Activated T-cell treated with anti-CD3 and anti-CD28 coated beads, Interleukin-2, amount 50 U/mL, for 72 hours (primary cell): ENCODE measurements around the gene PKD1. TPM values are rescaled to one million over a fixed set of nuclear protein-coding genes. Genes with fewer than 3 reads are reported as not detected.

Experiments
- ATAC-seq, 2 donors: fragments of 150-1000 bp; cut with Tn5 transposase; replicated peaks in 1 of 2; 2 replicates each; pipeline ENCODE4 v1.10.0; 2021; ENCODE audit warnings: moderate library complexity in 2 of 2, mild to moderate bottlenecking in 1 of 2
- DNase-seq, 2 donors: peaks; one replicate each; pipeline ENCODE4 v3.0.0; 2021 to 2022; ENCODE audit warnings: mixed read lengths in 1 of 2
- H3K27ac Mint-ChIP-seq: one replicate; pipeline ENCODE4 v1.8.0; 2022; ENCODE audit warnings: mild to moderate bottlenecking, moderate library complexity, mixed read lengths
- H3K27me3 Mint-ChIP-seq: one replicate; pipeline ENCODE4 v1.8.0; 2022; ENCODE audit warnings: low read depth, mixed read lengths
- H3K36me3 Mint-ChIP-seq, 2 donors: one replicate each; pipeline ENCODE4 v1.8.0; 2022; ENCODE audit warnings: mixed read lengths in 2 of 2, mild to moderate bottlenecking in 1 of 2; ENCODE audit not compliant: insufficient read depth in 2 of 2
- H3K4me1 Mint-ChIP-seq: one replicate; pipeline ENCODE4 v1.8.0; 2022; ENCODE audit warnings: low read depth, mixed read lengths
- H3K4me3 Mint-ChIP-seq, 2 donors: one replicate each; pipeline ENCODE4 v1.8.0; 2022; ENCODE audit warnings: mild to moderate bottlenecking in 2 of 2, mixed read lengths in 2 of 2, moderate library complexity in 2 of 2
- H3K9me3 Mint-ChIP-seq, 2 donors: one replicate each; pipeline ENCODE4 v1.8.0; 2022; ENCODE audit warnings: mixed read lengths in 2 of 2
- total RNA-seq, 2 donors: library from RNA; stranded (reverse); gene quantifications; one replicate each; pipeline ENCODE4 v1.2.3, GENCODE V29; 2022

The PKD1 gene
- total RNA-seq, 2 donors from 2014 or later: 90.2 to 95.7 TPM

DNA sequence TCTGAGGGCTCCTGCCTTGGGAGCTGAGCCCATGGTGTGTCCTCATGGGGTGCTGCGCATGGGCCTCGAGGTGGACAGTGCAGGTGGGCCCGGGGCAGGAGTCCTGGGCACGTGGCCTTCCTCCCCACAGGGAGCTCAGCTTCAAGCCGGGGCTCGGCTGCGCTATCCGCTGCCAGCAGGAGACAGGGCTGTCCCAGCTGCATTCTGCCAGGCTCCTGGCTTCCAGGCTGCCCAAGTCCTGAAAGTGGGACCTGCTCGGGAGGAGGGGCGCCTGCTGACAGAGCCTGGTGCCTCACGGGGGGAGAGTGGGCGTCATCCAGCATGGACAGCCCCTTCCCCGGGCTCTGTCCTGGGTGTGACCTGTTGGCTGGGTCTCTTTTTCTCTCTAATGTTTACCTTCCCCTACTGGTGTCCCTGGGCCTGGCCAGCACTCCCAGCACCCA lies 27.0 kb upstream of the PKD1 start:
- peaks cover 0 to 2% of the 10 kb centered on the region in 2 donors for H3K36me3 Mint-ChIP-seq
- ATAC-seq: no peak
- no peaks in the 10 kb centered on the region for H3K27me3 Mint-ChIP-seq
- no peak overlapping the region for H3K27ac Mint-ChIP-seq
- DNase-seq: no peak
- H3K4me1 Mint-ChIP-seq: peaks cover 4% of the 10 kb centered on the region
- no peaks in the 10 kb centered on the region for H3K9me3 Mint-ChIP-seq
- no peak overlapping the region for H3K4me3 Mint-ChIP-seq

- ATAC-seq (no peak), DNase-seq (no peak)
Measured at GRCh38 chr16:2161911-2162310, 26.2 kb upstream of the PKD1 start.

GRCh38 chr16:2160915-2161551 lies 25.3 kb upstream of the PKD1 start:
- H3K4me3 Mint-ChIP-seq: no peak overlapping the region
- H3K36me3 Mint-ChIP-seq: peaks cover 0 to under 1% of the 10 kb centered on the region in 2 donors
- no peaks in the 10 kb centered on the region for H3K27me3 Mint-ChIP-seq
- ATAC-seq: no peak
- peaks cover 20% of the 10 kb centered on the region for H3K4me1 Mint-ChIP-seq
- H3K9me3 Mint-ChIP-seq: no peaks in the 10 kb centered on the region
- no peak for DNase-seq
- H3K27ac Mint-ChIP-seq: no peak overlapping the region

More at GRCh38 chr16:2161911-2162310, 26.2 kb upstream of the PKD1 start:
- peaks cover 0 to 2% of the 10 kb centered on the region in 2 donors for H3K36me3 Mint-ChIP-seq
- H3K4me3 Mint-ChIP-seq: no peak overlapping the region
- H3K9me3 Mint-ChIP-seq: no peaks in the 10 kb centered on the region
- H3K27ac Mint-ChIP-seq: no peak overlapping the region
- H3K27me3 Mint-ChIP-seq: no peaks in the 10 kb centered on the region
- peaks cover 12% of the 10 kb centered on the region for H3K4me1 Mint-ChIP-seq

DNA sequence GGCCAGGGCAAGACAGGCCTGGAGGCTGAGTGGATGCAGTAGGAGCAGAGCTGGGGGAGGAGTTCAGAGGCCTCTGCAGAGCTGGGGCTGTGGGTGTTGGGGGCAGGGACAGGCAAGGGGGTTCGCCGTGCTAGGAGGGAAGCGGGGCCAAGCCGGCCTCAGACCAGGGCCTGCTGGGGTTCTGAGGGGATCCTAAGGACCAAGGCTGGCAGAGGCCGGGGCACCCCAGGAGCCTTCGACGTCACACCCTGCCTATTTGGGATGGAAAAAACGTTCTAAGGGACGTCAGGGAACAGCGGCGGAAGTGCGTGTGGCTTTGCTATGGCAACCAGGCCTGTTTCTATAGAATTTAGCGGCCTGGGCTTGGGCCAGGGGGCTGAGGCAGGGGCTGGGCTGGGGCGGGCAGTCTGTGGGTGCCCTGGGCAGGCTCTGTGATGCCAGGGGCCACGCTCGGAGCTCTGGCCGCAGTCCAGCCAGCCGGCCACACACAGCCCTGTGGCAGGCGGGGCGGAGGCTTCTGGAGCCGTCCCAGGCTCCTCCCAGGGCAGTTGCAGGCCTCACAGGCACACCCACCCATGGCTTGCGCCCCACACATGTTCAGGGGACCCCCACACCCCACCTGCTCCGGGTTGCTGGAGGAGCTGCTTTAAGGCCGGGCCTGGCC lies 23.6 kb upstream of the PKD1 start:
- H3K4me3 Mint-ChIP-seq: no peak overlapping the region

GRCh38 chr16:2158262-2158638 lies 22.6 kb upstream of the PKD1 start:
- Mint-ChIP-seq H3K4me3 (no peak overlapping the region), H3K36me3 (peaks cover 4 to 7% of the 10 kb centered on the region in 2 donors), H3K9me3 (no peaks in the 10 kb centered on the region), H3K27ac (no peak overlapping the region), H3K4me1 (peaks cover 33% of the 10 kb centered on the region), H3K27me3 (no peaks in the 10 kb centered on the region)
- ATAC-seq (no peak), DNase-seq (no peak)

More for the DNA sequence above, 23.6 kb upstream of the PKD1 start:
- H3K9me3 Mint-ChIP-seq: no peaks in the 10 kb centered on the region
- H3K36me3 Mint-ChIP-seq: peaks cover 4% of the 10 kb centered on the region in 2 donors
- DNase-seq (no peak), ATAC-seq (no peak)
- no peaks in the 10 kb centered on the region for H3K27me3 Mint-ChIP-seq
- peak overlapping the region; percentile 51 for H3K27ac Mint-ChIP-seq
- H3K4me1 Mint-ChIP-seq: peaks cover 22% of the 10 kb centered on the region

DNA sequence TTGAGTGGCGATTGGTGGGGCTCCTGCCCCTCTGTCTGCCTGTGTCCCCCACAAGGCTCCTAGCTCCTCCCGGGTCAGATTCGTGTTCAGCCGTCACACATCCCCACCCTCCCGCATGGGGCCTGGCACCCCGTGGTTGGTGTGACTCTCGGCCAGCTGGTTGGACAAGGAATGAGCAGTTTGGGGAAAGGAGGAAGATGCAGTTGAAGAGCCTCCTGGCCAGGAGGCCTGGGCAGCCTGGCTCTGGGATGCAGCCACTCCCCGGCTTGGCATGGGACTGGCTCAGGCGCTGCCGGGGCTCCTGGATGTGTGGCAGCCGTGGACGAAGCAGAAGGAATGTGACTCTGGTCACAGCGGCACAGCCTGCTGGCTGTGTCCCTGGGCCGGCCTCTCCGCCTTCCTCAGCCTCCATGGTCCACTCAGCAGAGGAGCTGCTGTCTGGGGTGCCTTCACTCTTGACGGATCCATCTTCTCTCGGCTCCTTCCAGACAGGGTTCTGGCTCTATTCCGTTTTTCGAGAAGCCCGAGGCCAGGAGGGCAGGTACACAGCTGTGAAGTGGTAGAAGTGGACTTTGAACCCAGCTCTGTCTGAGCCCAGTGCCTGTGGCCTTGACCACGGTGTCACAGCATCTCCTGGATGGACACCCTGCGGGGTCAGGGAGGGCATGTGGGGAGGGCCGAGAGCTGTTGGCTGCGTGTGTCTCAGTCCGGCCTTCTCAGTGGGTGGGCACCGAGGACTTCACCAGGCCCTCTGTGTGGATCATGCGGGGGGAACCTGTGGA lies 22.0 kb upstream of the PKD1 start:
- H3K36me3 Mint-ChIP-seq: peaks cover 4 to 7% of the 10 kb centered on the region in 2 donors
- H3K4me1 Mint-ChIP-seq: peaks cover 39% of the 10 kb centered on the region
- DNase-seq (no peak), ATAC-seq (no peak)
- peak overlapping the region; percentile 97 to 99 for H3K4me3 Mint-ChIP-seq
- H3K27ac Mint-ChIP-seq: no peak overlapping the region
- no peaks in the 10 kb centered on the region for H3K27me3 Mint-ChIP-seq
- no peaks in the 10 kb centered on the region for H3K9me3 Mint-ChIP-seq

DNA sequence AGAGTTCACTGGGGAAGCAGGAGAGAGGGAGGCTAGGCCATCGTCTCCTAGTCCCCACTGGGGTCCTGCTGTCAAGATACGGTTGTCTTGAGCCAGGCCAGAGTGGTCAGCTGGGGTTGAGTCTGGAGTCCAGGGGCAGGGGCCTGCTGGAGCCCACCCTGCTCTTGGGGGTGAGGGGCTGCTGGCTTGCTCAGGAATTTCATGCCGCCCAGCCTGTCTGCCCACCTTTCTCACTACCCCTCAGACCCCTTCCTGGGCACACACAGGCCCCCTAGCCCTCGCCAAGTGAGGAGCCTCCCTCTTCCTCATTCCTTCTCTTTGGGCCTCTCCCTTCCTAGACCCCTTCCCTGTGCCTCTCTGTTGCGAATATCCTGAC lies 21.1 kb upstream of the PKD1 start:
- Mint-ChIP-seq H3K4me1 (peaks cover 47% of the 10 kb centered on the region), H3K27ac (peak overlapping the region; percentile 97), H3K9me3 (no peaks in the 10 kb centered on the region), H3K27me3 (no peaks in the 10 kb centered on the region), H3K4me3 (peak overlapping the region; percentile 97 to 99), H3K36me3 (peaks cover 4 to 7% of the 10 kb centered on the region in 2 donors)
- DNase-seq: no peak
- no peak for ATAC-seq

DNA sequence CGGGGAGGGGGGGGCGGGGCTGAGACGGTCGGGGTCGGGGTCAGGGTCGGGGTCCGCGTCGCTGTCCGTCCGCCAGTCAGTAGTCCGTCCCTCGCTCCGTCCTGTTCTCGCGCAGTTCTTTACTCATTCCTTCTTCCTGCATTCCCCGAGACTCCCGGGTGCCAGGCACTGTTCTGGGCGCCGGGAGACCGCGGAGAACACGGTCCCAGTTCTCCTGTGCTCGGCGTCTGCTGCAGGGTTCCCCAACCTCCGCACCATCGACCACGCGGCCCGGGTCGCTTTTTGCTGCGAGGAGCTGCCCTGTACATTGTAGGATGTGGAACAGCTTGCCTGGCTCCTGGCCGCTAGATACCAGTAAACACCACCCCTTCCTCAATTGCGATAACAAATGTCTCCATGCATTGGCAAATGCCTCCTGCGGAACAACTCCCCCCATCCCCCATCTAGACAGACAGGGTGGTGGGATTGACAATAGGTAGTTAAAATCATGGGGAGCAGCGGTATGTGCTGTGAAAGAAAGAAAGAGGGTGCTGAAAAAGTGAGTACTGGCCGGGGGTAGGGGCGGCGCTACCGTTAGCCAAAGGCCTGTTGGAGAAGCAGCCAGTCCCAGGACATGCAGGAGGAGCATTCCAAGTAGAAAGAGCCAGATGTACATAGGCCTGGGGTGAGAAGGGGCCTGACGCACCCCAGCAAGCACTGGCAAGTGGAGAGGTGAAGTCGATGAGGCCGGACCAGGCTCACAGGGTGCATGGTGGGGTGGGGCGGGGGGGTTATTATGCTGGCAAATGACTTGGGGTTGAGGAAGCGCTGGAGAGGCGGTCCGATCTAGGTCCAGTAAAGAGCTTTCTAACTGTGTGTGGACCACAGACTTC lies 20.5 kb upstream of the PKD1 start:
- Mint-ChIP-seq H3K27ac (peak overlapping the region; percentile 97), H3K9me3 (no peaks in the 10 kb centered on the region), H3K4me3 (peak overlapping the region; percentile 97 to 99), H3K4me1 (peaks cover 52% of the 10 kb centered on the region), H3K36me3 (peaks cover 4 to 7% of the 10 kb centered on the region in 2 donors), H3K27me3 (no peaks in the 10 kb centered on the region)
- DNase-seq (no peak), ATAC-seq (no peak)

DNA sequence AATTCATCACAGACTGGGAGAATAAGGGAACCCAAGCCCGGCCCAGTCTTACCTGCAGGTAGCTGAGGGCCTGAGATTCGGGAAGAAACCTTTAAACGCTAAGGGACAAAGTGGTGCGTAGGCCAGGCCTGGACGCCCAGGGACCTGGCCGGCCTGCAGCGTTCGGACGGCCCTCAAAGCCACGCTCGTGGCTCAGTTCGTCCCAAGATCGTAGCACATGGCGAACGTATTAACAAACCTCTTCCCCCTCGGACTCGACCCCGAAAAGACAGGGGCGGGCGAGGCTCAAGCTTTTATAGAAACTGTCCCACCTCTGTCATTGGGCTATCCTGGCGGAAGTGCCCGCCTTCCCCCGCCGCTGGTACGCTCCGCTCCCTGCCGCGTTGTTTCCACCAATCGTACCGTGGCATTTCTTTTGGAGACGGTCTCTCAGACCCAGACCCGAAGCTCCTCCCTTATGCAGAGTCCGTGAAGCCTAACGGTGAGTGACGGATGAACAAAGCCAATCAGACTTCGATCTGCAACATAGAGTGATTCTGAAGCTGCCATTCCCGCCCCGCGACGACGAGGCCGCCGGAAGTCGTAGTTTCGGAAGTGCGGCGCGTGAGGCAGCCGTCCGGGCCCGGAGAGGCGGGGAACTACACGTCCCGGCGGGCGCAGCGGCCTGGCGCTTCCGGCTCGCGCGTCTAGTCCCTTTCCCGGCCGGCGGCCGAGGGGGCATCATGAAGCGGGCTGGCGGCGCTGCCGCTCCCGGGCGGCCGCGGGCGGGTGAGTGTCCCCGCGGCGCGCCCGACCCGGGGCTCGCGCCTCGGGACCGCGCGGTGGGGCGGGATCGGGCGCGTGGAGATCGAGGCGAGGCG lies 19.6 kb upstream of the PKD1 start, which contains the start of gene TRAF7:
TRAF7 (plus strand) TSS at position 692 of the 860 bp plus-strand sequence. CDS start 8,139 bp downstream, outside the sequence.
- ATAC-seq (peak; percentile 91), DNase-seq (peak; percentile 97 to 98)
- H3K27ac Mint-ChIP-seq: peak within 1 kb of the TSS; percentile 97
- peaks cover 4 to 7% of the 10 kb centered on the region in 2 donors for H3K36me3 Mint-ChIP-seq
- peak within 1 kb of the TSS; percentile 97 to 99 for H3K4me3 Mint-ChIP-seq
- H3K4me1 Mint-ChIP-seq: peaks cover 59% of the 10 kb centered on the region
- H3K9me3 Mint-ChIP-seq: no peaks in the 10 kb centered on the region
- no peaks in the 10 kb centered on the region for H3K27me3 Mint-ChIP-seq

GRCh38 chr16:2154533-2155090 lies 18.9 kb upstream of the PKD1 start:
- peak overlapping the region; percentile 43 for H3K27ac Mint-ChIP-seq
- no peaks in the 10 kb centered on the region for H3K9me3 Mint-ChIP-seq
- peaks cover 66% of the 10 kb centered on the region for H3K4me1 Mint-ChIP-seq
- H3K36me3 Mint-ChIP-seq: peaks cover 4 to 7% of the 10 kb centered on the region in 2 donors
- ATAC-seq: no peak
- H3K27me3 Mint-ChIP-seq: no peaks in the 10 kb centered on the region
- DNase-seq: no peak
- peak overlapping the region; percentile 70 to 90 for H3K4me3 Mint-ChIP-seq

GRCh38 chr16:2152695-2153506 lies 17.2 kb upstream of the PKD1 start:
- H3K36me3 Mint-ChIP-seq: peaks cover 4 to 7% of the 10 kb centered on the region in 2 donors
- DNase-seq (peak in 1 of 2 donors; percentile 30), ATAC-seq (no peak)
- peaks cover 70% of the 10 kb centered on the region for H3K4me1 Mint-ChIP-seq
- H3K4me3 Mint-ChIP-seq: peak overlapping the region; percentile 70 to 90
- H3K9me3 Mint-ChIP-seq: no peaks in the 10 kb centered on the region
- H3K27ac Mint-ChIP-seq: peak overlapping the region; percentile 60
- H3K27me3 Mint-ChIP-seq: no peaks in the 10 kb centered on the region
